Left kidney (tissue), 2 donors: Measurements from ENCODE around the gene BMP2K. TPM values are rescaled to one million over a fixed set of nuclear protein-coding genes. Genes with fewer than 3 reads are reported as not detected.
A peak's percentile ranks its signal among the peaks of the same experiment; 100 is the strongest.

Experiments used
- DNase-seq: peaks from one replicate; pipeline ENCODE4 v3.0.0-alpha.2; 2013
- polyA plus RNA-seq: library from polyadenylated mRNA; unstranded; fragments of 120-200 nt; gene quantifications from one replicate; pipeline ENCODE4 v1.2.1, GENCODE V29; 2013; ENCODE audit not compliant: insufficient read length

Gene BMP2K
- polyA plus RNA-seq, 1 donor: 36.3 TPM

- DNase-seq: no peak
Observed at GRCh38 chr4:78763763-78764387, 12.3 kb upstream of the BMP2K start.

- DNase-seq: no peak
Observed at GRCh38 chr4:78764498-78764961, 11.6 kb upstream of the BMP2K start.

DNA sequence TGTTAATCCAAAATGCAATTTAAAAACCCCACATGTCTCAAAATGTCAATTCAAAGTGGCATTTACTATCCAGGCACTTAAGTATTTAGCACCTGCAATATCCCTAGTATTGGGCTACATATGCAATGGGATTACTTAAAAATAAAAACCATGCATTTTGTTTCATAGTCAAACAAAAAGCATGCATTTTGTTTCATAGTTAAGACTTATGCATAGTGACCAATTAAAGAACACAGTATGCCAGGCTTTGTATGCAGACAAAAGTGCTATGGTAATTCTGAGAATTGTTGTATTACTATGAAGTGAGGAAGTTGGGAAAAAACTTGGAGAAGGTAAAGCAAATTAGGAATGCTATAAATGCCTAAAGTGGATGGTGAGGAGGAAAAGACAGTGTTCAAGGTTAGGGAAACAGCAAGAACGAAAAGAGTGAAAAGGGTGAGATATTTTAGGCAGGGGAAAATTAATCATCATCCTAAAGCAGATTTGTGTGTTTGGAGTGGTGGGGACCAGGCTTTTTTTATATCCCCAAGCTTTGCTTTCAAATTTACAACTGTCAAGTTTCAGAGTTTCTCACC, 10.6 kb upstream of the BMP2K start:
- DNase-seq: no peak

GRCh38 chr4:78766026-78766425, 10.1 kb upstream of the BMP2K start:
- DNase-seq: no peak

DNA sequence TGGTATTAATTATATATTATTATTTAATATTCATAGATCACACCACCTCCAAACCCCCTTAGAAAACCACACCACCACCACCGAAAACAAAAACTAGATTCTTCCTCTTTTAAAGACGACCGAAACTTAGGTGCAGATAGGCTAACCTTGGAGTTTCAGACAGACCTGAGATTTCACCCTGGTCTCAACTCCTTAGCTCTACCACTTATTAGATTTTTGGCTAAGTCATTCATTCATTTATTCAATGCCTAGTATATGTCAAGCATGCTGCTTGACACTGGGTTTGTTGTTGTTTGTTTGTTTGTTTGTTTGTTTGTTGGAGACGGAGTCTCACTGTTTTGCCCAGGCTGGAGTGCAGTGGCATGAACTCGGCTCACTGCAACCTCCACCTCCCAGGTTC, 9.5 kb upstream of the BMP2K start:
- no peak for DNase-seq

DNA sequence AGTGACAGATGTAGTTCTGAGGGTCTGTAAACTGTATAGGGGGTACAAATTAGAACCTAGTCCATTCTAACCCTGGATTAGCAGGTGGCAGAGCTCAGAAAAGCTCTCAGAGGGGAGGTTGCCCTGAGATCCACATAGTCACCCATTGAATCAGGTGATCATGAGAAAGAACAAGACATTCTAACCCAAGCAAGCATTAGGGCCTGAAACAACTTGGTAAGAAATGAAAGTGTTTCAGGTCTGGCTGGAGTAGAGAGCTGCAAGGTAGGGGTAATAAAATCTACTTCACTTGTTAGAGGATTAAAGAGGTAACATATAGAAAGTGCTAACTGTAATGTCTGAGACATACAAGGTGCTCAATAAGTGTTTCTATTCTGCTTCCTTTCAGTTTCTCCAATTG, 8.8 kb upstream of the BMP2K start:
- no peak for DNase-seq

DNA sequence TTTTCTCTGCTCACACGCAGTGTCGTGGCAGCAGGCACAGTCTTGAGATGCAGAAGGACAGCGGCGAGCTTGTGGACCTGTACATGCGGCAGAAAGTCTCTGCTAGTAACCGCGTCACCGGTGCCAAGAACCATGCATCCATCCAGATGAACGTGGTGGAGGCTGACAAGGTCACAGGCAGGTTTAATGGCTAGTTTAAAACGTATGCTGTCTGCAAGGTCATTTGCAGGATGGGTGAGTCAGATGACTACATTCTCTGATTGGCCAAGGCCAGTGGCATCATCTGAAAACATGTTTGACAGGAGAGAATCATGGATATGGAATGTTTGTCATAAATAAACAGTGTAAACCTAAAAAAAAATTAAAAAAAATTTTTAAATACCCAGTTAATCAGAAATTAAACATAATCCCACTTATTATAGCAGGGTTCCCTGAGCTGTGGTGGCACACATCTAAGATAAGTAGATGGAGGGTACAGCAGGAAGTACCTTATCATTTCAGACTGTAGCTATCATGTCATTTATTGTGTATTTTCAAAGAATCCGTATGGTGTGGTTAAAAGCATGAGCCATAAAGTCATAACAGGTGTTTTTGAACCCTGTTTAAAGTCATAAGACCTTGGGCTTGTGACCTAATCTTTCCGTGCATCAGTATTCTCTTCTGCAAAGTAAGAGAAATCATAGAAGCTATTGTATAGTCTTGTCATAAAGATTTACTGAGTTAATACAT, 7.5 kb upstream of the BMP2K start:
- DNase-seq: no peak

DNA sequence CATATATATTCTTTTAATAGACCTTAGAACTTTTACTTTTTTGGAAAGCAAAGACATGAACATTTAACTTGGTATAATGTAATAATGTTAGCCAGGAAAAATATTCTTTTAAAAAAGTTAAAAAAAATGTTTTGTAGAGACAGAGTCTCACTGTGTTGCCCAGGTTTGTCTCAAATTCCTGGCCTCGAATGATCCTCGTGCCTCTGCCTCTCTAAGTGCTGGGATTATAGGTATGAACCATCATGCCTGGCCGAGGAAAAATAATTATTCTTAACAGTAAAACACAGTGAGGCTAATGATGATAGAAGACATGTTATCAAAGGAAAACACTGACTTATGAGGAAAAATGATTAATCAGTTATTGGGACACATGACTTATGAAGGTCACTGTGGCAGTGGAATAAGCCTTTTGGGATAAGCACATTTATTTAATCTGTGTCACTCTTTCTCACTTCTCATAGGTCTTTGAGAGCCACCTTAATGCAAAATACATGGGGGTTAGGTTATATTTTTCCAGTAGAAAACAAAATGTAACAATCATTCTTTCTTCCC, 6.0 kb upstream of the BMP2K start:
- no peak for DNase-seq

- DNase-seq: no peak
Observed at GRCh38 chr4:78772526-78773091, 3.5 kb upstream of the BMP2K start.

DNA sequence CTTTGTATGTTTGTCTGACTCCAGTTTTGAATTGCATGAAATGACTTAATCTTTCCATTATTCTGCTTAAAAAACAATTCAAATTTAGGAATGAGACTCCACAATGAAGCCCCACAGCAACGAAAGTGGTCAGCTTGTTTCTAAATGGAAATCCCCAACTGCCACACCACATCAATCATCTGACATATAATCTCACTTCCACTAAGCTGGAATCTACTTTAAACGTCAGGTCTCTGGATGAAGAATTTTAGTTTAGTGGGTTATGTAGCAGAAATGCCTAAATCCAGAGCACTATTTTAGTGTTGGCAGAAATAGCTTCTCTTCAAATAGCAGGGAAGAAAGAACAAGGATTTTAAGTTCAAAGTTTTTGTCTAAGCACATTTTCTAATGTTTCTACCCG, 1.7 kb upstream of the BMP2K start:
- no peak for DNase-seq

- peak; percentile 87 for DNase-seq
Observed at GRCh38 chr4:78775303-78776078, 659 bp upstream of the BMP2K start.

DNA sequence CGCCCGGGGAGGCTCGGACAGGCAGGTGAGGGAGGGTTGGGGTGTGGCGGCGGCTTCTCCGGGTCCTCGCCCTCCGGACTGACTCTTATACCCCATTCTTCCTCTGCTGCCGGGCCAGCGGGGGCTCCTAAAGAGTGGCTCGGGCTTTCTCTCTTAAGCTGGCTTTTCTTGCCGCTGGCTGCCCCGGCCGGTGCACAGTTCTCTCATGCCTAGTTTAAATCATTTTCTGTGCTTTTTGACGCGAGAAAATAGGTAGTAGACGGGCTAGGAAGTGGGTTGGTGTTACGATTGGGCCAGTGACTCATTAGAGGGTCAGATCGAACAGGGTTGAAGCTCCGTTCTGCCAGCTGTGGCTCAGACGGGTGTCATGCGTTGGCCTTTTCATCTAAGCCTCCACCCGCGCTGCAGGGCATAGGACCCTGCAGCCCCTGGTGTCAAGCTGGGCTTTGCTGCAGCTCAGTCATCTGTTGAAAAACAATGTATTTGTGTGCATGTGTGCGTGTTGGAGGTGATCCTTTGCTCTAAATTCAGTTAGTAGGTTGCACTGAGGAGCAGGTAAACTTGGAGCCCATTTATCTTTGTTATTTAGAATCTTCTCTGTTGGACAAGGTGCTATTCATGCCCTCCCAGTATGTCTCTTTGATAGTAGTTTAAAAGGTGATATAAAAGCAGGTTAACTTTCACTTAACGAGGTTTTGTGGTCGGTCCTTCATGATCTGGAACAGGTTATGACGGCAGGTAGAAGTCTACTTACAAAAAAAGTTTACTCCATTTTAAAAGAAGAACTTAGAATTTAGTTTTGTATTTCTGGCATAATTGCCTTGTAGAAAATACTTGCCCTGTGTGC, 802 bp downstream of the BMP2K start:
- no peak for DNase-seq

DNA sequence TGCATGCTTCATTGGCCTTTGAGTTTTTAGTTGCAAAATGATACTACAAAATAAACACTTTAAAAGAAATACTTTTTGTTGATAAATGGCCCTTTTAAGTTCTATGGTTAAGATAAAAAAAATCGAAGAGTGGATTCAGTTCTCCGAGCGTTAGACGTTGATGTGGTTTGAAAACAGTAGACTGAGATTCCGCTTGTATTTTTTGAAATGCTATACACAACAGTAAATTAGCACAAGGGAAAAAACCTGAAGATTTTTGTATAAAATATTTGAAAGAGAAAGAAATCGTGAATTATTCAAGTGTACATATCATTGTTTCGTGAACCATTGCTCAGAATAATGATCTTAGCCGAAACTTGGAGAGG, 1.4 kb downstream of the BMP2K start:
- DNase-seq: no peak

- DNase-seq: no peak
Observed at GRCh38 chr4:78778530-78778929, 2.4 kb downstream of the BMP2K start.

DNA sequence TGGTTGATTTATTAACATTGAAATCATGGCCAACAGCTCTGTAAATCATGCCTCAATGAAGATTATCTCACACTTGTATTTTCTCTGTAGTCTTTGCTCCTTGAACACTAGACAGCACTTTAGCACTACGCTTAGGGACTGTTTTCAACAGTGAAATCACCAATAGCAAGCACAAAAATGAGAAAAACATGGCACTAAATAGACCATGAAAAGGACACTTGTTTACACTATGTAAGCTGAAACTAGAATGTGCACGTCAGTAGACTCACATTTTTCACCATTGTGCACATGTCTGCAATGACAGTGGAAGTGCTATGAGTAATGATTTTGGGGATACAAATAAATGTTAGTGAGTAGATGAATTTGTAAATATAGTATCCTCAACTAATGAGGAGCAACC, 3.1 kb downstream of the BMP2K start:
- DNase-seq: no peak

- no peak for DNase-seq
Observed at GRCh38 chr4:78780093-78780492, 3.9 kb downstream of the BMP2K start.

GRCh38 chr4:78781139-78781538, 5.0 kb downstream of the BMP2K start:
- DNase-seq: no peak

GRCh38 chr4:78781924-78782323, 5.8 kb downstream of the BMP2K start:
- no peak for DNase-seq

DNA sequence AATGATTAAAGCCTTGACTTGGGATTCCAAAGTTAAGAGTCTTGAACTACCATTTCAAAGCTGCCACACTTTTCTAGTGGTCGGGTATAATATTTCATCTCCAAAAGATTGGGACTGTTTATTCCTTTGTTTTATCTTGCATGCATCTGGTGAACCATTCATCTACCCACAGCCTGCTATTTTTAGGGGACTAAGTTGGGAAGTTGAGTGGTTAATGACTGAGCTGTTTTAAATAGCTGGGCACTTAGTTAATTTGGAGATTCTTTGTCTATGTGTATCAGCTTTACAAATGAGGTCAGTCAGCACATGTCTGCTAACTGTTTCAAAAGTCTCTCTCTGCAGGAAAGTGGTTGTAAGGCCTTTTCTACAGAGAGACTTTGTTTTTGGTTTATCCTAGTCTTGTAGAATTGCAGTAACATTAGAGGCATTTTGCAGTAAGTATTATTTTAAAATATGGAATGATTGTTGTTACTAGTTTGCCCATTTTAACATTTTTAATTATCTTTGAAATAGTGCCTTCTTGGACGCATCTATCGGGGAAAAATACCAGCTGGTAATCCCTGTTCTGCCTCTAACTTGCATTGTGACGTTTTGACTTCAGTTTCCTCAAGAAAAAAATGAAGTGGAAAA, 8.2 kb downstream of the BMP2K start:
- DNase-seq: no peak

GRCh38 chr4:78787392-78788006, 11.3 kb downstream of the BMP2K start:
- no peak for DNase-seq
